HUES64 (cell line): ENCODE measurements around the gene CST7.
"Not testable (repeated sequence)": the region's sequence is repeated elsewhere in the genome, so short reads cannot be mapped to it uniquely, and the experiment has no call there.

ENCODE experiments used
- H3K27ac ChIP-seq: 2 replicates; pipeline ENCODE4 v1.7.0; 2013; ENCODE audit warnings: low read depth, low read length, inconsistent platforms
- H3K27me3 ChIP-seq: 2 replicates; pipeline ENCODE4 v1.6.1; 2013; ENCODE audit warnings: mild to moderate bottlenecking, low read length; ENCODE audit not compliant: insufficient read depth
- H3K36me3 ChIP-seq: 2 replicates; pipeline ENCODE4 v1.6.1; 2013; ENCODE audit warnings: mild to moderate bottlenecking, low read length; ENCODE audit not compliant: insufficient read depth
- H3K4me1 ChIP-seq: 2 replicates; pipeline ENCODE4 v1.6.1; 2013; ENCODE audit warnings: mild to moderate bottlenecking, low read length, moderate library complexity; ENCODE audit not compliant: insufficient read depth
- H3K4me3 ChIP-seq: 2 replicates; pipeline ENCODE4 v1.5.1; 2013; ENCODE audit warnings: mild to moderate bottlenecking, low read length, moderate library complexity
- H3K9ac ChIP-seq: 2 replicates; pipeline ENCODE4 v1.6.1; 2013; ENCODE audit warnings: mild to moderate bottlenecking, low read depth, low read length
- H3K9me3 ChIP-seq: 2 replicates; pipeline ENCODE4 v1.6.1; 2013; ENCODE audit warnings: low read depth, low read length; ENCODE audit not compliant: insufficient read depth
- whole genome bisulfite sequencing: fragments of 150-250, 120-280 bp; methylation state at CpG from one replicate; pipeline ENCODE4 v1.1.7; 2013; ENCODE audit warnings: missing lambda C conversion rate; 5-methylcytosine and 5-hydroxymethylcytosine counted together

Gene CST7

GRCh38 chr20:24998631-24999445 lies 49.8 kb downstream of the CST7 start:
- H3K9me3 ChIP-seq: no peaks in the 10 kb centered on the region
- H3K36me3 ChIP-seq: no peaks in the 10 kb centered on the region
- H3K4me3 ChIP-seq: no peak overlapping the region
- no peak overlapping the region for H3K9ac ChIP-seq
- H3K4me1 ChIP-seq: no peaks in the 10 kb centered on the region
- H3K27me3 ChIP-seq: peaks cover 28% of the 10 kb centered on the region; the same call in 1 of the 2 replicates
- no peak overlapping the region for H3K27ac ChIP-seq
- WGBS: 85% methylated on average over 12 of the region's 12 CpGs

GRCh38 chr20:24999568-24999967 lies 50.5 kb downstream of the CST7 start:
- 85% methylated on average over 4 of the region's 4 CpGs for WGBS
- no peaks in the 10 kb centered on the region for H3K36me3 ChIP-seq
- no peak overlapping the region for H3K4me3 ChIP-seq
- no peaks in the 10 kb centered on the region for H3K9me3 ChIP-seq
- peaks cover 28% of the 10 kb centered on the region; the same call in 1 of the 2 replicates for H3K27me3 ChIP-seq
- no peaks in the 10 kb centered on the region for H3K4me1 ChIP-seq
- H3K9ac ChIP-seq: no peak overlapping the region
- no peak overlapping the region for H3K27ac ChIP-seq

GRCh38 chr20:25000268-25000801 lies 51.3 kb downstream of the CST7 start:
- peaks cover 28% of the 10 kb centered on the region; the same call in 1 of the 2 replicates for H3K27me3 ChIP-seq
- H3K4me3 ChIP-seq: no peak overlapping the region
- H3K27ac ChIP-seq: no peak overlapping the region
- no peaks in the 10 kb centered on the region for H3K4me1 ChIP-seq
- no peak overlapping the region for H3K9ac ChIP-seq
- no peaks in the 10 kb centered on the region for H3K9me3 ChIP-seq
- H3K36me3 ChIP-seq: no peaks in the 10 kb centered on the region
- 64% methylated on average over 4 of the region's 4 CpGs for WGBS

GRCh38 chr20:25001323-25001722 lies 52.3 kb downstream of the CST7 start:
- not testable (repeated sequence) for H3K4me3 ChIP-seq, H3K4me1 ChIP-seq, H3K9ac ChIP-seq, H3K27ac ChIP-seq, H3K9me3 ChIP-seq, H3K36me3 ChIP-seq
- H3K27me3 ChIP-seq: peaks cover 28% of the 10 kb centered on the region; the same call in 1 of the 2 replicates
- over 99% methylated on average over 4 of the region's 4 CpGs for WGBS

GRCh38 chr20:25003002-25003401 lies 53.9 kb downstream of the CST7 start:
- Histone ChIP-seq H3K9me3 (no peaks in the 10 kb centered on the region), H3K4me3 (no peak overlapping the region), H3K36me3 (no peaks in the 10 kb centered on the region), H3K27me3 (peaks cover 21% of the 10 kb centered on the region; the same call in 1 of the 2 replicates), H3K4me1 (no peaks in the 10 kb centered on the region), H3K9ac (no peak overlapping the region), H3K27ac (no peak overlapping the region)
- WGBS: no CpG with 5 or more reads among the region's 1 CpG

- 82% methylated on average over 2 of the region's 2 CpGs for WGBS
- no peak overlapping the region for H3K4me3 ChIP-seq
- no peak overlapping the region for H3K27ac ChIP-seq
- no peak overlapping the region for H3K9ac ChIP-seq
- H3K36me3 ChIP-seq: no peaks in the 10 kb centered on the region
- H3K27me3 ChIP-seq: peaks cover 3% of the 10 kb centered on the region; the same call in 1 of the 2 replicates
- H3K4me1 ChIP-seq: no peaks in the 10 kb centered on the region
- H3K9me3 ChIP-seq: no peaks in the 10 kb centered on the region
Observed at GRCh38 chr20:25005220-25005619, 56.2 kb downstream of the CST7 start.

GRCh38 chr20:25005661-25006060 lies 56.6 kb downstream of the CST7 start:
- 92% methylated on average over 8 of the region's 8 CpGs for WGBS
- Histone ChIP-seq H3K4me3 (no peak overlapping the region), H3K27ac (no peak overlapping the region), H3K9me3 (no peaks in the 10 kb centered on the region), H3K4me1 (no peaks in the 10 kb centered on the region), H3K9ac (no peak overlapping the region), H3K27me3 (peaks cover 3% of the 10 kb centered on the region; the same call in 1 of the 2 replicates), H3K36me3 (no peaks in the 10 kb centered on the region)

GRCh38 chr20:25006431-25007167 lies 57.5 kb downstream of the CST7 start:
- Histone ChIP-seq H3K9me3 (no peaks in the 10 kb centered on the region), H3K4me1 (no peaks in the 10 kb centered on the region), H3K27ac (no peak overlapping the region), H3K27me3 (peaks cover 3% of the 10 kb centered on the region; the same call in 1 of the 2 replicates), H3K36me3 (no peaks in the 10 kb centered on the region), H3K4me3 (no peak overlapping the region), H3K9ac (no peak overlapping the region)
- WGBS: 84% methylated on average over 12 of the region's 12 CpGs

GRCh38 chr20:25007491-25008305 lies 58.6 kb downstream of the CST7 start:
- WGBS: 95% methylated on average over 22 of the region's 22 CpGs
- Histone ChIP-seq H3K27ac (no peak overlapping the region), H3K4me3 (no peak overlapping the region), H3K27me3 (peaks cover under 1% of the 10 kb centered on the region; the same call in 1 of the 2 replicates), H3K9me3 (no peaks in the 10 kb centered on the region), H3K36me3 (no peaks in the 10 kb centered on the region), H3K9ac (no peak overlapping the region), H3K4me1 (no peaks in the 10 kb centered on the region)

GRCh38 chr20:25008388-25009217 lies 59.5 kb downstream of the CST7 start:
- Histone ChIP-seq H3K27ac (no peak overlapping the region), H3K27me3 (no peaks in the 10 kb centered on the region), H3K9me3 (no peaks in the 10 kb centered on the region), H3K4me1 (no peaks in the 10 kb centered on the region), H3K9ac (no peak overlapping the region), H3K36me3 (no peaks in the 10 kb centered on the region), H3K4me3 (no peak overlapping the region)
- 87% methylated on average over 11 of the region's 11 CpGs for WGBS
